Thymus (tissue), 11 donors: ENCODE measurements around the gene RNF214. TPM values are rescaled to one million over a fixed set of nuclear protein-coding genes. Genes with fewer than 3 reads are reported as not detected.
"Not testable (repeated sequence)": the region's sequence is repeated elsewhere in the genome, so short reads cannot be mapped to it uniquely, and the experiment has no call there.

Source experiments
- DNase-seq, 9 donors: peaks; one replicate each; pipeline ENCODE4 v3.0.0-alpha.2; 2013; ENCODE audit warnings: low spot score in 9 of 9, low read depth in 6 of 9, missing footprints in 1 of 9
- H3K27ac ChIP-seq, 2 donors: one replicate each; pipeline ENCODE4 v1.5.1; 2013; ENCODE audit warnings: control low read depth in 1 of 2, low read depth in 1 of 2, low read length in 1 of 2, mild to moderate bottlenecking in 1 of 2, moderate library complexity in 1 of 2
- H3K27me3 ChIP-seq, 2 donors: one replicate each; pipeline ENCODE4 v1.5.1; 2013; ENCODE audit warnings: low read length in 1 of 2; ENCODE audit not compliant: control insufficient read depth in 2 of 2, insufficient read depth in 1 of 2
- H3K36me3 ChIP-seq, 2 donors: one replicate each; pipeline ENCODE4 v1.5.1; 2013; ENCODE audit warnings: low read length in 1 of 2, mild to moderate bottlenecking in 1 of 2, moderate library complexity in 1 of 2; ENCODE audit not compliant: control insufficient read depth in 2 of 2, insufficient read depth in 2 of 2
- H3K4me1 ChIP-seq, 2 donors: one replicate each; pipeline ENCODE4 v1.5.1; 2013; ENCODE audit warnings: low read length in 2 of 2; ENCODE audit not compliant: control insufficient read depth in 2 of 2, insufficient read depth in 2 of 2
- H3K4me3 ChIP-seq, 2 donors: one replicate each; pipeline ENCODE4 v1.5.1; 2013; ENCODE audit warnings: low read length in 2 of 2, control low read depth in 1 of 2, mild to moderate bottlenecking in 1 of 2
- H3K9me3 ChIP-seq, 2 donors: one replicate each; pipeline ENCODE4 v1.5.1; 2013; ENCODE audit warnings: low read length in 1 of 2, mild to moderate bottlenecking in 1 of 2; ENCODE audit not compliant: control insufficient read depth in 2 of 2, insufficient read depth in 1 of 2
- WGBS: extraction: QIAGEN DNeasy Blood & Tissue Kit; methylation state at CpG from one replicate; pipeline ENCODE4 v1.1.7; 2013; 5-methylcytosine and 5-hydroxymethylcytosine counted together
- polyA plus RNA-seq: library from polyadenylated mRNA; stranded (reverse); fragments of 200-250 nt; gene quantifications from one replicate; pipeline ENCODE4 v1.2.3, GENCODE V29; 2013
- total RNA-seq: library from RNA; stranded (reverse); fragments of 120-200 nt; gene quantifications from one replicate; pipeline ENCODE4 v1.2.4, GENCODE V29; 2013
- donor health status: healthy.

RNF214 gene
- total and polyA plus RNA-seq, 2 donors, result 7.1 to 12.0 TPM

DNA sequence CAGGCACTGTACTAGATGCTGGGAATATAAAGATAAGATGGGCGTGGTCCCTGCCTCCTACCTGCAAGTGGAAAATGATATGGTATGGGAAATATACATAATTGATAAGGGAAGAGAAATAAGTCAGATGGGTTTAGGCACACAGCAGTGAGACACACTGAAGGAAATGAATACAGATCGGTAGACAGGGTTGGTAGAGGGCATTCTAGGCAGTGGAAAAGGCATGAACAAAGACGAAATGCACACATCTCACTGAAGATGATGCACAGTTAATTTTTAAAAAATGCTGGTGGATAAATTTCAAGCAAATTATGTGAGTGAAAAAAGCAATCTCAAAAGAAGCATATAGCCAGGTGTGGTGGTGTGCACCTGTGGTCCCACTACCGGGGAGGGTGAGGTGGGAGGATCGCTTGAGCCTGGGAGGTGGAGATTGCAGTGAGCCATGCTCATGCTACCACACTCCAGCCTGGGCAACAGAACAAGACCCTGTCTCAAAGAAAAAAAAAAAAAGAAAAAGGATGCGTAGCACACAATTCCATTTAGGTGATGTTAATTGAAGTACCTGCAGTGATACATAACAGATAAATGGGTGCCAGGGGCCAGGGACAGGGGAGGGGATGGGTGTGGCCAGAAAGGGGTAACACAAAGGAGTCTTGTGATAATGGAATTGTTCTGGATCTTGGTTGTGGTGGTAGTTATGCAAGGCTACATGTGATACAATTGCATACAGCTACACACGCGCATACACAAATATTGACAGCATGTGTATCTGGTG is 22.9 kb upstream of the RNF214 start:
- H3K36me3 ChIP-seq, result peaks cover 26 to 48% of the 10 kb centered on the region in 2 donors
- DNase-seq, H3K27ac ChIP-seq, H3K4me1 ChIP-seq, H3K4me3 ChIP-seq, H3K27me3 ChIP-seq, H3K9me3 ChIP-seq: not testable (repeated sequence)
- 99% methylated on average over 7 of the region's 8 CpGs for WGBS

- Histone ChIP-seq H3K4me3 (no peak overlapping the region), H3K36me3 (peaks cover 23 to 41% of the 10 kb centered on the region in 2 donors), H3K27me3 (no peaks in the 10 kb centered on the region), H3K27ac (no peak overlapping the region), H3K4me1 (no peaks in the 10 kb centered on the region), H3K9me3 (no peaks in the 10 kb centered on the region)
- 99% methylated on average over 3 of the region's 3 CpGs for WGBS
- no peak for DNase-seq
Measured at GRCh38 chr11:117210620-117211019, 21.9 kb upstream of the RNF214 start.

GRCh38 chr11:117212697-117213355 is 19.6 kb upstream of the RNF214 start:
- H3K9me3 ChIP-seq, result no peaks in the 10 kb centered on the region
- DNase-seq, result no peak
- H3K4me3 ChIP-seq, result no peak overlapping the region
- H3K36me3 ChIP-seq, result peaks cover 42 to 55% of the 10 kb centered on the region in 2 donors
- no peak overlapping the region for H3K27ac ChIP-seq
- 98% methylated on average over 11 of the region's 11 CpGs for WGBS
- H3K27me3 ChIP-seq, result no peaks in the 10 kb centered on the region
- no peaks in the 10 kb centered on the region for H3K4me1 ChIP-seq

GRCh38 chr11:117214404-117215110 is 17.9 kb upstream of the RNF214 start:
- Histone ChIP-seq H3K27me3 (no peaks in the 10 kb centered on the region), H3K4me1 (no peaks in the 10 kb centered on the region), H3K36me3 (peaks cover 60 to 69% of the 10 kb centered on the region in 2 donors), H3K4me3 (no peak overlapping the region), H3K27ac (no peak overlapping the region), H3K9me3 (no peaks in the 10 kb centered on the region)
- WGBS, result 98% methylated on average over 7 of the region's 7 CpGs
- no peak for DNase-seq

DNA sequence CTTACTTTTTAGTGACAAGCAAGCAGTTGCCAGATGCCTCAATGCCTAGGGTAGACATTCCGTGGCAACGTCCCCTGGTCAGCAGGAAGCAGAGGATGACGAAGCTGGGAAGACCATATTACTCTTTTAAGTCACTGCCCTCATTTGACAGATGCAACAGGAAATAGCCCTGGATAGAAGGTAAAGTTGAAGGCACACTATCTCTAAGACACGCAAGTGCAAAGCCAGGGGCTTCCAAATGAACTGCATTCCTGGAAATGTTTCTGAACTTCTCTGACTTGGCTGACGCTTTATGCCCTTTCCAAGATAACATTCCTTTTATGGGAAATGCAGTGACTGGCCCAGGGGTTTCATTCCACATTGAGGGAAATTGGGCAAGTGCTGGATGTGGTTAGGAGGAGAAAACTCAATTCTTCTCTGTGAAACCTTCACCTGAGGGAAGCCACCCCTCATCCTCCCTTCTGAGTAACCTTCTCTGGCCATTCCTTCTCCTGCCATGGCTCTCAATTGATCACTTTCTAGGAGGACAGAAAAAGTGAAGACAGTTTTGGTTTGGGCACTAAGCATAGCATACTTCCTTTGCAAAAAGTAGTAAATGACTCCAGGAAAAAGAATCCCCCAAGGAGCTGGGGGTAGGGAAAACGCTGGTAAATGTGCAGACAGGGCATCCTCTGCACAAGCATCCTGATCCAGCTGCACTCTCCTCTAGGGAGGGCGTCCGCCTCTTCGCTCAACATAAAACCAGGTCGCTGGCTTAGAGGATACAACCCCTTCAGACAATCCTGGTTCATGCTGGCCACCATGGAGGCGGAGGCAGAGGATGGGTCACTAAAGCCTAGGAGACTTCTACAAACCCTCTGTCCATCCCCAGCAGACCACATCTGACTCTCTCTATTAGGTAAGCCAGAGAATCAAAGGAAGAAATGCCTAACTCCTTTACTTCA is 15.1 kb upstream of the RNF214 start:
- 96% methylated on average over 11 of the region's 11 CpGs for WGBS
- Histone ChIP-seq H3K4me3 (no peak overlapping the region), H3K4me1 (no peaks in the 10 kb centered on the region), H3K27me3 (no peaks in the 10 kb centered on the region), H3K36me3 (peaks cover 74 to 84% of the 10 kb centered on the region in 2 donors), H3K9me3 (no peaks in the 10 kb centered on the region), H3K27ac (no peak overlapping the region)
- no peak for DNase-seq

DNA sequence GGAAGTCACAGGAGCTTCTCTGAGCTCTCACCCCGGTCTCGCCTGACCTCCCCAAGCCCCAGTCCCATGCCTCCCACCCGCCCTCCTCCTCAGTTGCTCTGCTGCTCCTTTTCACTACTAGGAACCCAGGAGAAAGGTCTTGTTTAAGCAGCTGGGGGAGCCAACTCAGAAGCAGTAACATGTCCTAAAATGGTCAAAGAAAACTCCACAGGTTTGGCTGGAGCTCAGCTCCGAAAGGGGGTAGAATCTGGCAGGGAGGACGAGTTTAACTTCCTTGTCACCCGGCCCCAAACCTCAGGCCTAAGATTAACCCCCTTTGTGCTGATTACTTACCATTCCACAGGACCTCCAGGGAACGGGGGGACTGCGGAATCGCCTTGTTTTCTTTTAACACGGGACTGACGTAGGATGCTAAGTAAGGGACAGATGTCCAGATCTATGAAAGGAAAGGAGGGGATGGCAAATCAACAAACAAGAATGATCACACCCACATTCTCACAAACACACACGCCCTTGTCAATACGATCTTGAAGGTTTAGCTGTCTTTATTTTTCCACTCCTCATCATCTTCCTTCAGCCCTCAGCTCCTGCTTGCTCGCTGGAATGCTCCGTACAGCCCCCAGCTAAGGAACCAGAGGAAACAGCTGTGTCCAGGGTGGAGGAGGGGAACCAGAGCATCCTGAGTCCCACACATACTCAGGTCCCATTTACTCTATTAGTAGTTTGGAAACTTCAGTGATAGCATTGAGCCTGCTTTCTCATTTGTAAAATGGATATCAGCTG is 14.1 kb upstream of the RNF214 start:
- no peak for DNase-seq
- WGBS, result 94% methylated on average over 15 of the region's 15 CpGs
- no peak overlapping the region for H3K4me3 ChIP-seq

GRCh38 chr11:117219001-117219400 is 13.5 kb upstream of the RNF214 start:
- no peak for DNase-seq
- H3K9me3 ChIP-seq, result no peaks in the 10 kb centered on the region
- H3K4me3 ChIP-seq, result no peak overlapping the region
- H3K27me3 ChIP-seq, result no peaks in the 10 kb centered on the region
- WGBS, result 98% methylated on average over 9 of the region's 9 CpGs
- no peak overlapping the region for H3K27ac ChIP-seq
- H3K4me1 ChIP-seq, result no peaks in the 10 kb centered on the region
- peaks cover 78 to 90% of the 10 kb centered on the region in 2 donors for H3K36me3 ChIP-seq

More for the DNA sequence above, 14.1 kb upstream of the RNF214 start:
- no peak overlapping the region for H3K27ac ChIP-seq
- H3K36me3 ChIP-seq, result peaks cover 76 to 83% of the 10 kb centered on the region in 2 donors
- H3K27me3 ChIP-seq, result no peaks in the 10 kb centered on the region
- no peaks in the 10 kb centered on the region for H3K4me1 ChIP-seq
- H3K9me3 ChIP-seq, result no peaks in the 10 kb centered on the region

DNA sequence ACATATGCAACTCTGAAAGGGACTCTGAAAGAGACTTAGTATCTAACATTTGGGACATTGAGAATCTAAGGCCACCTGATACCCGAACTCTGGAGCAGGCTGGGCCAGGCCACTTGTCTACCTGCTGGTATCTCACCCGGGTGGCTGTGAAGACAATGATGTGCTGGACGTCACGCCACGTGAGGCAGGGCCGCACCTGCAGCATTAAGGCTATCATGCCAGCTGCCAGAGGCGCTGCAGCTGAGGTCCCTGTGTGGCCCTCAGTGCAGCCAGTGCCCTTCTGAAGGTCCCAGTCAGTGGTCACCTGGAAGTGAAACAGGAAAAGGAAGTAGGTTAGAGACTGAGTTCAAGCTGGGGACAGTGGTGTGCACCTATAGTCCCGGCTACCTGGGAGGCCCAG is 13.0 kb upstream of the RNF214 start:
- Histone ChIP-seq H3K4me3 (no peak overlapping the region), H3K4me1 (no peaks in the 10 kb centered on the region), H3K36me3 (peaks cover 78 to 90% of the 10 kb centered on the region in 2 donors), H3K9me3 (no peaks in the 10 kb centered on the region), H3K27ac (no peak overlapping the region), H3K27me3 (no peaks in the 10 kb centered on the region)
- WGBS, result 98% methylated on average over 8 of the region's 8 CpGs
- DNase-seq, result no peak
